Right lobe of liver (tissue), 6 donors: ENCODE results near the gene SMAD1. TPM values are rescaled to one million over a fixed set of nuclear protein-coding genes. Genes with fewer than 3 reads are reported as not detected.

Experiments used
- ATAC-seq, 4 donors: fragments of 200-7000 bp; cut with Tn5 transposase; one replicate each; pipeline ENCODE4 v1.9.1; 2020; ENCODE audit warnings: mild to moderate bottlenecking in 4 of 4, moderate library complexity in 4 of 4
- DNase-seq, 3 donors: peaks; one replicate each; pipeline ENCODE4 v3.0.0-alpha.2; 2020
- H3K27ac ChIP-seq, 3 donors: fragments of 200-600 bp; one replicate each; pipeline ENCODE4 v1.8.0; 2022
- H3K27me3 ChIP-seq, 2 donors: fragments of 200-600 bp; one replicate each; pipeline ENCODE4 v1.8.0; 2022
- H3K36me3 ChIP-seq, 4 donors: fragments of 200-600 bp; sonication (generic) in 1 of 4; one replicate each; pipeline versions ENCODE4 v1.5.1 to v1.8.0; 2017 to 2022; ENCODE audit warnings: control low read depth in 1 of 4
- H3K4me1 ChIP-seq, 4 donors: fragments of 200-600 bp; sonication (generic) in 1 of 4; one replicate each; pipeline versions ENCODE4 v1.5.1 to v1.8.0; 2017 to 2022; ENCODE audit warnings: control low read depth in 1 of 4
- H3K4me3 ChIP-seq, 3 donors: fragments of 200-600 bp; one replicate each; pipeline ENCODE4 v1.8.0; 2022
- H3K9me3 ChIP-seq, 4 donors: fragments of 200-600 bp; sonication (generic) in 1 of 4; one replicate each; pipeline versions ENCODE4 v1.5.1 to v1.8.0; 2017 to 2022; ENCODE audit warnings: control low read depth in 1 of 4
- CTCF ChIP-seq, 4 donors: fragments of 200-600 bp in 3 of 4; fragments of 450-650 bp in 1 of 4; IDR thresholded peaks; one replicate each; pipeline versions ENCODE4 v1.5.1 to v1.8.0; 2016 to 2022; ENCODE audit warnings: antibody characterized with exemption in 4 of 4, mild to moderate bottlenecking in 2 of 4
- POLR2A ChIP-seq: fragments of 450-650 bp; IDR thresholded peaks from one replicate; pipeline ENCODE4 v1.6.1; 2017; ENCODE audit warnings: antibody characterized with exemption, mild to moderate bottlenecking
- WGBS: methylation state at CpG from one replicate; pipeline ENCODE4 v1.1.6; 2018; ENCODE audit warnings: low coverage, low lambda C conversion rate; ENCODE audit not compliant: insufficient coverage; ENCODE audit errors: missing lambda C conversion rate; 5-methylcytosine and 5-hydroxymethylcytosine counted together
- intact Hi-C, 2 donors: fragments of 100-400 bp; cut with DNase I; formaldehyde crosslinking; loops; one replicate each; pipeline versions ENCODE4 v1.11.2 to v1.14.1; 2022
- total RNA-seq, 6 experiments: library from RNA; depleted of rRNA in 2 of 6; stranded (reverse); fragments of >200 nt in 2 of 6; fragmentation: NEBNext Ultra II Directional in 3 of 6; extraction: Animal tissue kit (Norgen Biotek cat#: 25700) in 3 of 6; gene quantifications; one replicate each; pipeline versions ENCODE4 v1.1.0 to v1.2.4, GENCODE V29; 2016 to 2023
- donor health status: DM: no; HTN: yes; CAD: no.
- donor health status: DM: no; HTN: no; CAD: no.
- donor health status: DM: no; HTN: no; CAD: no.
- donor health status: DM: no; HTN: yes; CAD: no.
- donor health status: DM: no; HTN: yes; CAD: no.

Gene SMAD1
- total RNA-seq, 6 experiments from 2014 or later: 12.4 to 30.5 (median 18.4) TPM

- intact Hi-C loops: no loop called here
- 100% methylated on average over 3 of the region's 3 CpGs for WGBS
- TF ChIP-seq POLR2A: no peak
- no peaks in the 10 kb centered on the region for H3K27me3 ChIP-seq
- no peak overlapping the region for H3K27ac ChIP-seq
- H3K4me1 ChIP-seq: peaks cover 0 to 31% (median 8%) of the 10 kb centered on the region in 4 donors
- H3K4me3 ChIP-seq: no peak overlapping the region
- no peak for ATAC-seq
- no peaks in the 10 kb centered on the region for H3K9me3 ChIP-seq
- DNase-seq: no peak
- H3K36me3 ChIP-seq: no peaks in the 10 kb centered on the region
Observed at GRCh38 chr4:145492376-145492775, 10.7 kb downstream of the SMAD1 start.

- intact Hi-C loops: no loop called here
- H3K36me3 ChIP-seq: no peaks in the 10 kb centered on the region
- ATAC-seq: no peak
- no peaks in the 10 kb centered on the region for H3K27me3 ChIP-seq
- H3K9me3 ChIP-seq: no peaks in the 10 kb centered on the region
- no peak overlapping the region for H3K27ac ChIP-seq
- H3K4me1 ChIP-seq: peaks cover 0 to 31% (median 9%) of the 10 kb centered on the region in 4 donors
- no peak for DNase-seq
- 72% methylated on average over 2 of the region's 2 CpGs for WGBS
- TF ChIP-seq CTCF (IDR thresholded peaks at IDR 0.05): no peak
- TF ChIP-seq POLR2A: no peak
- H3K4me3 ChIP-seq: no peak overlapping the region
Observed at GRCh38 chr4:145493166-145493565, 11.5 kb downstream of the SMAD1 start.

- 47% methylated on average over 4 of the region's 4 CpGs for WGBS
- TF ChIP-seq POLR2A: no peak
- Histone ChIP-seq H3K36me3 (no peaks in the 10 kb centered on the region), H3K4me3 (no peak overlapping the region), H3K27me3 (no peaks in the 10 kb centered on the region), H3K4me1 (peaks cover 0 to 39% (median 9%) of the 10 kb centered on the region in 4 donors), H3K27ac (no peak overlapping the region), H3K9me3 (no peaks in the 10 kb centered on the region)
- no peak for DNase-seq
- intact Hi-C loops: no loop called here
- ATAC-seq: no peak
Observed at GRCh38 chr4:145494666-145495270, 13.1 kb downstream of the SMAD1 start.

- TF ChIP-seq POLR2A (no peak), CTCF (IDR thresholded peaks at IDR 0.05) (no peak)
- no peaks in the 10 kb centered on the region for H3K36me3 ChIP-seq
- no peak overlapping the region for H3K27ac ChIP-seq
- DNase-seq (no peak), ATAC-seq (no peak)
- H3K4me3 ChIP-seq: no peak overlapping the region
- no peaks in the 10 kb centered on the region for H3K27me3 ChIP-seq
- whole genome bisulfite sequencing: 80% methylated on average over 5 of the region's 5 CpGs
- intact Hi-C loops: no loop called here
- no peaks in the 10 kb centered on the region for H3K9me3 ChIP-seq
- peaks cover 0 to 39% (median 9%) of the 10 kb centered on the region in 4 donors for H3K4me1 ChIP-seq
Observed at GRCh38 chr4:145496292-145496691, 14.6 kb downstream of the SMAD1 start.

GRCh38 chr4:145497199-145498149, 15.8 kb downstream of the SMAD1 start:
- H3K9me3 ChIP-seq: no peaks in the 10 kb centered on the region
- H3K4me1 ChIP-seq: peaks cover 0 to 39% (median 9%) of the 10 kb centered on the region in 4 donors
- ATAC-seq (peak; percentile 80 to 89 (median 86)), DNase-seq (no peak)
- TF ChIP-seq CTCF (IDR thresholded peaks at IDR 0.05) (no peak), POLR2A (no peak)
- H3K4me3 ChIP-seq: no peak overlapping the region
- no peaks in the 10 kb centered on the region for H3K36me3 ChIP-seq
- no peaks in the 10 kb centered on the region for H3K27me3 ChIP-seq
- WGBS: 86% methylated on average over 9 of the region's 9 CpGs
- intact Hi-C loops: no loop called here
- peak overlapping the region in 1 of 3 donors; percentile 57 for H3K27ac ChIP-seq
